Measurements from ENCODE around the gene TYW1.
"Not testable (repeated sequence)": the region's sequence is repeated elsewhere in the genome, so short reads cannot be mapped to it uniquely, and the experiment has no call there.

DNA sequence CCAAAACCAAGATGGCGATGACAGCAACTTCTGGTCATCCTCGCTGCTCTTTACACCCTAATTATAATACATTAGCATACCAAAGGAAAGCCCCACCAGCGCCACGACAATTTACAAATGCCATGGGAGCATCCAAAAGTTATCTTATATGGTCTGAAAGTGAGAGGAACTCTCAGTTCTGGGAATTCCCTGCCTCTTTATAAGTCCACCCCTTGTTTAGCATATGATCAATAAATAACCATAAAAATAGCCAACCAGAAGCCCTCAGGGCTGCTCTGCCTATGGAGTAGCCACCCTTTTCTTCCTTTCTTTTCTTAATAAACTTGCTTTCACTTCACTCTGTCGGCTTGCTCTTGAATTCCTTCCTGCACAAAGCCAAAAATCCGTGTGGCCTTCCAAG is 262.7 kb downstream of the TYW1 start:
- not testable (repeated sequence) for TF ChIP-seq POLR2A (IDR thresholded peaks at IDR 0.05; ENCODE audit: low read length); GATA1 (IDR thresholded peaks at IDR 0.05; ENCODE audit: low read depth, low read length)

All from erythroblast (primary cell).